ENCODE measurements around the gene BEND7.

GRCh38 chr10:13503745-13504463 lies 24.9 kb downstream of the BEND7 start:
- TF ChIP-seq EP300 (IDR thresholded peaks at IDR 0.05; ENCODE audit: low read length) (no peak), ATF3 (IDR thresholded peaks at IDR 0.05) (no peak), ATF3 (CRISPR knock-in tag; conservative IDR thresholded peaks at IDR 0.05) (no peak), HMGXB4 (CRISPR knock-in tag; IDR thresholded peaks at IDR 0.05) (no peak), CREB1 (IDR thresholded peaks at IDR 0.05) (no peak), CREB1 (CRISPR knock-in tag; IDR thresholded peaks at IDR 0.05) (no peak), ZBTB17 (CRISPR knock-in tag; IDR thresholded peaks at IDR 0.05) (no peak), CTCF (IDR thresholded peaks at IDR 0.05 in 2 of 3, conservative IDR thresholded peaks at IDR 0.05 in 1 of 3; ENCODE audit: insufficient read depth in 2 of 3, low read depth in 1 of 3, low read length in 3 of 3) (no peak), KAT7 (CRISPR knock-in tag; IDR thresholded peaks at IDR 0.05; ENCODE audit: borderline replicate concordance) (no peak), U2AF1 (optimal IDR thresholded peaks at IDR 0.05; ENCODE audit: low read depth, low read length) (no peak), FOXO4 (CRISPR knock-in tag; IDR thresholded peaks at IDR 0.05) (no peak), MYC (IDR thresholded peaks at IDR 0.05; ENCODE audit: low read depth, low read length) (no peak), MYC (CRISPR knock-in tag; IDR thresholded peaks at IDR 0.05; ENCODE audit: borderline replicate concordance, low read depth) (no peak), POLR2A (conservative IDR thresholded peaks at IDR 0.05) (no peak), ID3 (CRISPR knock-in tag; IDR thresholded peaks at IDR 0.05) (no peak), ID3 (tag; IDR thresholded peaks at IDR 0.05) (no peak), NFE2 (IDR thresholded peaks at IDR 0.05; ENCODE audit: low read depth) (no peak), GABPA (tag; conservative IDR thresholded peaks at IDR 0.05; ENCODE audit: low read depth) (no peak)

Data from K562 (cell line).